Chondrocyte (in vitro differentiated cells): ENCODE data around the gene ABCA6. TPM values are rescaled to one million over a fixed set of nuclear protein-coding genes. Genes with fewer than 3 reads are reported as not detected.

Experiments
- DNase-seq: peaks from one replicate; pipeline ENCODE4 v3.0.0; 2021; ENCODE audit warnings: mixed read lengths, low spot score
- H3K27ac Mint-ChIP-seq: one replicate; pipeline ENCODE4 v1.8.0; 2021; ENCODE audit warnings: mild to moderate bottlenecking, moderate library complexity, mixed read lengths; ENCODE audit not compliant: unreplicated experiment
- H3K27me3 Mint-ChIP-seq: 2 replicates; pipeline ENCODE4 v1.8.0; 2021; ENCODE audit warnings: low read depth, mixed read lengths
- H3K36me3 Mint-ChIP-seq: 2 replicates; pipeline ENCODE4 v1.8.0; 2021; ENCODE audit warnings: low read depth, mixed read lengths
- H3K4me1 Mint-ChIP-seq: 2 replicates; pipeline ENCODE4 v1.8.0; 2021; ENCODE audit warnings: low read depth, mild to moderate bottlenecking, mixed read lengths
- H3K4me3 Mint-ChIP-seq: one replicate; pipeline ENCODE4 v1.8.0; 2021; ENCODE audit warnings: mild to moderate bottlenecking, moderate library complexity, mixed read lengths; ENCODE audit not compliant: unreplicated experiment
- H3K9me3 Mint-ChIP-seq: 2 replicates; pipeline ENCODE4 v1.8.0; 2021; ENCODE audit warnings: low read depth, mixed read lengths
- CTCF ChIP-seq: fragments of 200-600 bp; sonication (generic); IDR thresholded peaks from 2 replicates; pipeline ENCODE4 v1.5.0; 2021; ENCODE audit warnings: antibody characterized with exemption, mild to moderate bottlenecking, moderate library complexity
- total RNA-seq: library from RNA; stranded (reverse); gene quantifications from 3 replicates; pipeline ENCODE4 v1.2.1, GENCODE V29; 2021

The ABCA6 gene
- total RNA-seq, 1 donor from 2014 or later, result 0.30 TPM

- H3K9me3 Mint-ChIP-seq, result peaks cover 22% of the 10 kb centered on the region
- H3K36me3 Mint-ChIP-seq, result no peaks in the 10 kb centered on the region
- no peak overlapping the region for H3K4me3 Mint-ChIP-seq
- no peak for TF ChIP-seq CTCF
- no peaks in the 10 kb centered on the region for H3K27me3 Mint-ChIP-seq
- H3K27ac Mint-ChIP-seq, result no peak overlapping the region
- DNase-seq, result no peak
- H3K4me1 Mint-ChIP-seq, result peaks cover 33% of the 10 kb centered on the region
Observed at GRCh38 chr17:69050999-69051775, 90.5 kb downstream of the ABCA6 start.

- Mint-ChIP-seq H3K27ac (no peak overlapping the region), H3K27me3 (no peaks in the 10 kb centered on the region), H3K36me3 (no peaks in the 10 kb centered on the region), H3K9me3 (peaks cover 7% of the 10 kb centered on the region), H3K4me1 (peaks cover 32% of the 10 kb centered on the region), H3K4me3 (no peak overlapping the region)
- TF ChIP-seq CTCF, result no peak
- DNase-seq, result no peak
Observed at GRCh38 chr17:69048634-69049033, 93.1 kb downstream of the ABCA6 start.

GRCh38 chr17:69047368-69048263 lies 94.1 kb downstream of the ABCA6 start:
- Mint-ChIP-seq H3K27me3 (no peaks in the 10 kb centered on the region), H3K4me3 (no peak overlapping the region), H3K27ac (peak overlapping the region; percentile 75), H3K36me3 (no peaks in the 10 kb centered on the region), H3K4me1 (peaks cover 26% of the 10 kb centered on the region), H3K9me3 (peaks cover 4% of the 10 kb centered on the region)
- TF ChIP-seq CTCF, result no peak
- no peak for DNase-seq

- H3K36me3 Mint-ChIP-seq, result no peaks in the 10 kb centered on the region
- peaks cover 21% of the 10 kb centered on the region for H3K4me1 Mint-ChIP-seq
- no peak overlapping the region for H3K27ac Mint-ChIP-seq
- no peaks in the 10 kb centered on the region for H3K9me3 Mint-ChIP-seq
- H3K4me3 Mint-ChIP-seq, result no peak overlapping the region
- no peak for DNase-seq
- no peak for TF ChIP-seq CTCF
- no peaks in the 10 kb centered on the region for H3K27me3 Mint-ChIP-seq
Observed at GRCh38 chr17:69046121-69046807, 95.4 kb downstream of the ABCA6 start.

GRCh38 chr17:69045646-69046045 lies 96.0 kb downstream of the ABCA6 start:
- peaks cover 15% of the 10 kb centered on the region for H3K4me1 Mint-ChIP-seq
- no peaks in the 10 kb centered on the region for H3K9me3 Mint-ChIP-seq
- H3K36me3 Mint-ChIP-seq, result no peaks in the 10 kb centered on the region
- DNase-seq, result no peak
- no peaks in the 10 kb centered on the region for H3K27me3 Mint-ChIP-seq
- no peak overlapping the region for H3K4me3 Mint-ChIP-seq
- no peak for TF ChIP-seq CTCF
- H3K27ac Mint-ChIP-seq, result no peak overlapping the region
